GM21360 (cell line): ENCODE measurements around the gene GALNT17.
"Not testable (repeated sequence)": the region's sequence is repeated elsewhere in the genome, so short reads cannot be mapped to it uniquely, and the experiment has no call there.

Experiments
- ATAC-seq: cut with Tn5 transposase; IDR thresholded peaks from one replicate; pipeline ENCODE4 v1.9.1; 2021; ENCODE audit warnings: mild to moderate bottlenecking, moderate library complexity; ENCODE audit not compliant: unreplicated experiment

The GALNT17 gene

DNA sequence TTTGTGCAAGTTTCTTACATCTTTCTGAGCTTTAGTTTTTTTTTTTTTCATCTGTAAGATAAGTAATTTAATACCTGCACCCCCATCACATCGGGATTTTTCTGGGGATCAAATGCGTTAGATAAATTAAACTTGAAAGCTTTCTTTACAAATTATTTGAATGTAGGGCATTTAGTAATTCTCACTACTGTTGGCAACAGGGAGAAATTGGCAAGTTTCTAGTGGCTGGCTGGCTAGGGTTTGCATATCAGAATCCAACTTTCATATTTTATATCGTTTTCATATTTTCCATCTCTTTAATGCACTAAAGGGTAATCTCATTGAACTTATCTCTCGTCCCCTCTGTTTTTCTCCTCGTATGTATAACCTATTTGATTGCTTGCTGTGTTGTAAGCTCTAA, 412.9 kb downstream of the GALNT17 start:
- ATAC-seq, result no peak

DNA sequence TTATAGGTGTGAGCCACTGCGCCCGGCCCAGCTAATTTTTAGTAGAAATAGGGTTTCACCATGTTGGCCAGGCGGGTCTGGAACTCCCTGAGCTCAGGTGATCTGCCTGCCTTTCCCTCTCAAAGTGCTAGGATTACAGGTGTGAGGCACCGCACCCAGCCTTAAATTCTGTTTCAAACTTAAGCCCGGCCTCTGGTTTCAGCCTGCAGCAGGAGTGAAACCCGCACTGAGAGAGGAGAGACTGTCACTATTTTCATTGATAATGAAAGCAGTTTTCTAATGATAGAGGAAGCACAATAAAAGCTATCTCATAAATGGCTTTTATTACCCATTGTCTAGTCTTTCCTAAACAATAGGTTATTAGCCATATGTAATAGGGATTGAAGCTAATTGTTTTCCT, 415.5 kb downstream of the GALNT17 start:
- no peak for ATAC-seq

- no peak for ATAC-seq
These were observed 416.8 kb downstream of the GALNT17 start for GRCh38 chr7:71548746-71549145.

- ATAC-seq, result no peak
These were observed 421.4 kb downstream of the GALNT17 start for GRCh38 chr7:71553306-71553705.

DNA sequence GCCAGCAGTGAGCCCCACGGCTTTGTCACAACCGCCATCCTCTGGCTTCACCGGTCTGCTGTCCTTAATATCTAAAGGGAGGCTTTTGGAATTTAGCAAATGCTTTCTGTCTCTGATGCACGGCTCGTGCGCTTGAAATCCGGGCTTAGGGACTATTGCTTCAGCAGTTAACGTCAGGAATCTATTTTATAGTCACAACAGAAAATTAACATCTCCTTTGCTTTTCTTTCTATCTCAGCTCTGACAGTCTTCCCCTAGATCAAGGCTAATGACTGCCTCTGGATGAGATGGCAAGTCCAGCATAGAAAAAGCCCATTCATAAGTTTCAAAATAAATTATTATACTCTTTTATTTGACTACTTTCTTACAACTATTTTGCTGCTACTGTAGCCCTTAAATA, 423.8 kb downstream of the GALNT17 start:
- ATAC-seq, result no peak

- no peak for ATAC-seq
These were observed 427.1 kb downstream of the GALNT17 start for GRCh38 chr7:71558806-71559613.

GRCh38 chr7:71560354-71560995, 428.5 kb downstream of the GALNT17 start:
- no peak for ATAC-seq

DNA sequence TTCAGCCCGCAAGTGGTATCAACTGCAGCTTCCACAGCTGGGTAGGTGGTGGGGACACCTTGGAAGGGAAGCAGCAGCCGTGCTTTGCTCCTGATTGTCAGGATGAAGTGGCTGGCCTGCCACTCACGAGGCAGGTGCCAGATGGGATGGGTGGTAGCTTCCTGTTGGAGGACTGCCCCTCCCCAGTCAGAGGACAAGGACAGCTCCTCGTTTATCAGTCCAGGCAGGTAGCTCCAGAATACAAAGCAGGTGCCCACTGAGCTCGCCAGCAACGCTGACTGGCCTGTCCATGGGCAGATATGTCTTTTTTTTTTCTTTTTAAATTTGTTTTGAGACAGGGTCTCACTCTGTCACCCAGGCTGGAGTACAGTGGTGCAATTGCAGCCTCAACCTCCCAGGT, 431.3 kb downstream of the GALNT17 start:
- no peak for ATAC-seq

- ATAC-seq, result no peak
These were observed 434.4 kb downstream of the GALNT17 start for GRCh38 chr7:71566376-71566775.

GRCh38 chr7:71566991-71567390, 435.0 kb downstream of the GALNT17 start:
- ATAC-seq, result no peak

GRCh38 chr7:71574153-71574860, 442.4 kb downstream of the GALNT17 start:
- no peak for ATAC-seq

GRCh38 chr7:71580027-71580426, 448.1 kb downstream of the GALNT17 start:
- no peak for ATAC-seq

- ATAC-seq, result no peak
These were observed 452.3 kb downstream of the GALNT17 start for GRCh38 chr7:71584256-71584655.

- no peak for ATAC-seq
These were observed 459.9 kb downstream of the GALNT17 start for GRCh38 chr7:71591876-71592275.

DNA sequence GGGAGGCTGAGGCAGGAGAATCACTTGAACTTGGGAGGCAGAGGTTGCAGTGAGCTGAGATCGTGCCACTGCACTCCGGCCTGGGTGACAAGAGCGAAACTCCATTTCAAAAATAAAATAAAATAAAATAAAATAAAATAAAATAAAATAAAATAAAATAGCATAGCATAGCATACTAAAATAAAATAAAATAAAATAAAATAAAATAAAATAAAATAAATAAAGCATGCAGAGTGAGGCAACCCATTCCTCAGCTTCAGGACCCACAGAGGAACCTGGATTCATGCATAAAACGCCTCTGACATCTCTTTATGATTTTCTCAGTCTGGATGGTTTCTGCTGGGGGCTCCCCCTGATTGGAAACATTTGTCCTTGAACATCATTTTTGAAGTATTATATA, 460.4 kb downstream of the GALNT17 start:
- not testable (repeated sequence) for ATAC-seq

DNA sequence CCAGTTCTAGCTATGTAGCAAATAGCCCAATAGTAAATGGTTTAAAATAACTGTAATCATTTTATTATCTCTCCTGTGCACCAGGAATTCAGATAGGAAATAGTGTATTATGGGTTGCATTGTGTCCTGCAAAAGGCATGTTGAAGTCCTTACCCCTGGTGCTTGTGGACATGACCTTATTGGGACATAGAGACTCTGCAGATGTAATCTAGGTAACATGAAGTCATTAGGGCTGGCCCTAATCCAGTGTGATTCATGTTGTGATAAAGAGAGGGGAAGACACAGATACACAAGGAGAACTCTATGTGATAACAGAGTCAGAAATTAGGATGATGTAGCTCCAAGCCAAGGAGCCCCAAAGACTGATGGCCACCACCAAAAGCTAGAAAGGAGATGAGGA, 462.8 kb downstream of the GALNT17 start:
- ATAC-seq, result no peak

DNA sequence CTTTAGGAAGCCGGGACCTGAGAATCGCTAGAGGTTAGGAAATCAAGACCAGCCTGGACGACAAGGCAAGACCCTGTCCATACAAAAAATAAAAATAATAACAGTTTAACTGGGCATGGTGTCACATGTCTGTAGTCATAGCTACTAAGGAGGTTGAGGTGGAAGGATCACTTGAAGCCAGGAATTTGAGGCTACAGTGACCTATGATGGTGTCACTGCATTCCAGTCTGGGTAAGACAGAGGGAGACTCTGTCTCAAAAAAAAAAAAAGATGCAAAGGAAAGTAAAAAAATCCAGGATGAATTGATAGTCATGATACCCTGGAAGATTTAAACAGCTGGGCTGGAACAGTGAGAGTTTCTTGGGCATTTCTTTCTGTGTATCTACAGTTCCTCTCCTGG, 463.2 kb downstream of the GALNT17 start:
- no peak for ATAC-seq

GRCh38 chr7:71598553-71598952, 466.6 kb downstream of the GALNT17 start:
- no peak for ATAC-seq

- ATAC-seq, result no peak
These were observed 469.9 kb downstream of the GALNT17 start for GRCh38 chr7:71601851-71602250.

- no peak for ATAC-seq
These were observed 473.0 kb downstream of the GALNT17 start for GRCh38 chr7:71604818-71605414.

GRCh38 chr7:71611986-71612385, 480.0 kb downstream of the GALNT17 start:
- no peak for ATAC-seq
